ENCODE measurements around the gene JAG1. TPM values are rescaled to one million over a fixed set of nuclear protein-coding genes. Genes with fewer than 3 reads are reported as not detected.

The JAG1 gene
- total and polyA plus RNA-seq, 2 experiments from 2014 or later, result 1.2 to 8.4 TPM

DNA sequence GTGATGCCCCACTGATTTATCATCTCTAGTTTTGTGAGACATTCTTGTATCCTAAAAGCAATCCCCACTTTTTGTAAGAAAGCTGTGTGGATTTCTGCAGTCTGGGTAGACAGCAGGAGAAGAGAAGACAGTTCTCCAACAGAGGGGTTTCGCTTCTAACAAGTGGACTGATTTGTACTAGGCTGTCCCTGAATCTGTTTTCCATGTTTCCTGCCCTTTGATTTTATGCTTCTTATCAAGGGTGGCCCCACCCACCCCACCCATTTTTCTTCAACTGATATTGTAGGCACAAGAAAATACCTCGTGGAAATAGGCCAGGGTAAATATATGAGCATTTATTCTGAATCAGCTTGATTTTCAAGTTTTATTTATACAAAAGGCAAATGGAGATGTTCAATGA is 25.7 kb upstream of the JAG1 start:
- no peak for TF ChIP-seq EZH2phosphoT487 (IDR thresholded peaks at IDR 0.05; ENCODE audit: insufficient read depth, low read depth)
- no peak for TF ChIP-seq EZH2 (IDR thresholded peaks at IDR 0.05; ENCODE audit: insufficient read depth, poor library complexity, severe bottlenecking)
- no peak overlapping the region for H3K4me2 ChIP-seq (ENCODE audit: unreplicated experiment)
- no peak overlapping the region for H2AFZ ChIP-seq
- H3K79me2 ChIP-seq (ENCODE audit: insufficient read depth), result no peaks in the 10 kb centered on the region
- no peak overlapping the region for H3K9ac ChIP-seq
- peaks cover 9% of the 10 kb centered on the region for H3K27me3 ChIP-seq (replicated peaks; ENCODE audit: insufficient read depth)
- WGBS, 2 experiments (ENCODE audit: low coverage in 1 of 2, low lambda C conversion rate in 2 of 2, missing lambda C conversion rate in 2 of 2), result 78 to 82% methylated on average over 1 to 2 of the region's 2 CpGs
- in situ Hi-C loops (cut with MboI), result no loop called here
- H3F3A ChIP-seq (ENCODE audit: insufficient read depth), result no peaks in the 10 kb centered on the region
- H3K4me3 ChIP-seq, result no peak overlapping the region
- no peaks in the 10 kb centered on the region for H4K20me1 ChIP-seq (ENCODE audit: insufficient read depth)
- H3K9me3 ChIP-seq (ENCODE audit: low read depth), result no peaks in the 10 kb centered on the region
- DNase-seq, result no peak
- H3K9me2 ChIP-seq (ENCODE audit: insufficient read depth), result no peaks in the 10 kb centered on the region
- H3K27ac ChIP-seq, result no peak overlapping the region
- H3K4me1 ChIP-seq (ENCODE audit: insufficient read depth), result no peaks in the 10 kb centered on the region
- H3K36me3 ChIP-seq (ENCODE audit: low read depth), result no peaks in the 10 kb centered on the region

GRCh38 chr20:10696650-10697049 is 22.9 kb upstream of the JAG1 start:
- no peak overlapping the region for H3K4me3 ChIP-seq
- H4K20me1 ChIP-seq (ENCODE audit: insufficient read depth), result no peaks in the 10 kb centered on the region
- H3K79me2 ChIP-seq (ENCODE audit: insufficient read depth), result no peaks in the 10 kb centered on the region
- no peaks in the 10 kb centered on the region for H3K9me3 ChIP-seq (ENCODE audit: low read depth)
- no peak overlapping the region for H3K27ac ChIP-seq
- TF ChIP-seq EZH2phosphoT487 (IDR thresholded peaks at IDR 0.05; ENCODE audit: insufficient read depth, low read depth) (no peak), EZH2 (IDR thresholded peaks at IDR 0.05; ENCODE audit: insufficient read depth, poor library complexity, severe bottlenecking) (no peak)
- no peak overlapping the region for H3K9ac ChIP-seq
- H3K9me2 ChIP-seq (ENCODE audit: insufficient read depth), result no peaks in the 10 kb centered on the region
- H3F3A ChIP-seq (ENCODE audit: insufficient read depth), result no peaks in the 10 kb centered on the region
- peaks cover 9% of the 10 kb centered on the region for H3K27me3 ChIP-seq (replicated peaks; ENCODE audit: insufficient read depth)
- H2AFZ ChIP-seq, result no peak overlapping the region
- H3K4me2 ChIP-seq (ENCODE audit: unreplicated experiment), result no peak overlapping the region
- 52 to 62% methylated on average over 5 of the region's 5 CpGs for WGBS, 2 experiments (ENCODE audit: low coverage in 1 of 2, low lambda C conversion rate in 2 of 2, missing lambda C conversion rate in 2 of 2)
- H3K4me1 ChIP-seq (ENCODE audit: insufficient read depth), result no peaks in the 10 kb centered on the region
- H3K36me3 ChIP-seq (ENCODE audit: low read depth), result no peaks in the 10 kb centered on the region
- DNase-seq, result no peak
- in situ Hi-C loops (cut with MboI), result no loop called here

GRCh38 chr20:10689385-10689784 is 15.6 kb upstream of the JAG1 start:
- Histone ChIP-seq H3K9me3 (ENCODE audit: low read depth) (no peaks in the 10 kb centered on the region), H2AFZ (no peak overlapping the region), H3K4me1 (ENCODE audit: insufficient read depth) (no peaks in the 10 kb centered on the region), H3K79me2 (ENCODE audit: insufficient read depth) (no peaks in the 10 kb centered on the region), H3F3A (ENCODE audit: insufficient read depth) (no peaks in the 10 kb centered on the region), H3K27ac (no peak overlapping the region), H3K4me2 (ENCODE audit: unreplicated experiment) (no peak overlapping the region), H3K36me3 (ENCODE audit: low read depth) (no peaks in the 10 kb centered on the region), H3K9me2 (ENCODE audit: insufficient read depth) (0 out of 2 replicates have a peak, but pooled peaks cover 4% of the 10 kb centered on the region), H3K4me3 (no peak overlapping the region), H3K27me3 (replicated peaks; ENCODE audit: insufficient read depth) (peaks cover 4% of the 10 kb centered on the region; the same call in 1 of the 2 replicates), H3K9ac (no peak overlapping the region), H4K20me1 (ENCODE audit: insufficient read depth) (no peaks in the 10 kb centered on the region)
- no peak for TF ChIP-seq EZH2 (IDR thresholded peaks at IDR 0.05; ENCODE audit: insufficient read depth, poor library complexity, severe bottlenecking)
- no peak for TF ChIP-seq EZH2phosphoT487 (IDR thresholded peaks at IDR 0.05; ENCODE audit: insufficient read depth, low read depth)
- 61 to 63% methylated on average over 1 of the region's 1 CpG for WGBS, 2 experiments (ENCODE audit: low coverage in 1 of 2, low lambda C conversion rate in 2 of 2, missing lambda C conversion rate in 2 of 2)
- in situ Hi-C loops (cut with MboI), result no loop called here
- DNase-seq, result no peak

DNA sequence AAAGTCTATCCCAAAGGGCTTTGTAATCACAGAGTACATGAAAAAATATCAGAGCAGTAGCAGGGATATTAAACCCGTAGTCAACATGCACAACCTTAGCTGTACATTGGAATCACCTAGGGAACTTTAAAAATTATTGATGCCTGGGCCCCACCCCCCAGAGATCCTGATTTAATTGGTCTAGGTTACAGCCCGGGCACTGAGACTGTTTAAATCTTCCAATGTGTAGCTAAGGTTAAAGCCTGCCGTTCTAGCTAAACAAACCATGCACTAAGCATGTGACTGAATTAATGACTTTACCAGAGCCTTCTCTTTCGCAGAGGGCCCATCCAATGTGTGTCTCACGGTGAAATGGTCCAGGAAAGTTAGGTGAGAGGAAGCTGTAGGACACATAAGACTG is 14.1 kb upstream of the JAG1 start:
- no peak overlapping the region for H3K4me2 ChIP-seq (ENCODE audit: unreplicated experiment)
- no peaks in the 10 kb centered on the region for H3K9me3 ChIP-seq (ENCODE audit: low read depth)
- H3K4me1 ChIP-seq (ENCODE audit: insufficient read depth), result no peaks in the 10 kb centered on the region
- H3K36me3 ChIP-seq (ENCODE audit: low read depth), result no peaks in the 10 kb centered on the region
- no peak overlapping the region for H3K9ac ChIP-seq
- H3K27me3 ChIP-seq (replicated peaks; ENCODE audit: insufficient read depth), result 0 out of 2 replicates have a peak, but pooled peaks cover 4% of the 10 kb centered on the region
- no peaks in the 10 kb centered on the region for H3K79me2 ChIP-seq (ENCODE audit: insufficient read depth)
- no peak overlapping the region for H2AFZ ChIP-seq
- in situ Hi-C loops (cut with MboI), result no loop called here
- 0 out of 2 replicates have a peak, but pooled peaks cover 4% of the 10 kb centered on the region for H3K9me2 ChIP-seq (ENCODE audit: insufficient read depth)
- no peaks in the 10 kb centered on the region for H3F3A ChIP-seq (ENCODE audit: insufficient read depth)
- TF ChIP-seq EZH2phosphoT487 (IDR thresholded peaks at IDR 0.05; ENCODE audit: insufficient read depth, low read depth), result no peak
- H3K27ac ChIP-seq, result no peak overlapping the region
- 72 to 75% methylated on average over 5 of the region's 5 CpGs for WGBS, 2 experiments (ENCODE audit: low coverage in 1 of 2, low lambda C conversion rate in 2 of 2, missing lambda C conversion rate in 2 of 2)
- no peaks in the 10 kb centered on the region for H4K20me1 ChIP-seq (ENCODE audit: insufficient read depth)
- no peak overlapping the region for H3K4me3 ChIP-seq
- DNase-seq, result no peak

Data from GM23248 (cell line).